HepG2 (cell line): ENCODE results near the gene IL15.

Experiments used
- EP300 ChIP-seq, 3 experiments: sonication (generic) in 1 of 3; formaldehyde crosslinking in 1 of 3; IDR thresholded peaks; 2 replicates each; pipeline versions ENCODE4 v1.5.1 to v1.6.1; 2011 to 2020; ENCODE audit warnings: low read depth in 2 of 3, low read length in 2 of 3, borderline replicate concordance in 1 of 3, improper control_type of control experiment in 1 of 3, mild to moderate bottlenecking in 1 of 3, missing genetic modification reagents in 1 of 3, moderate library complexity in 1 of 3
- IKZF1 ChIP-seq: fragments of 450-650 bp; IDR thresholded peaks from 2 replicates; pipeline ENCODE4 v1.7.1; 2016
- PHF8 ChIP-seq: sonication (generic); formaldehyde crosslinking; IDR thresholded peaks from 2 replicates; pipeline ENCODE4 v1.5.0; 2020; ENCODE audit warnings: missing genetic modification reagents
- SMC3 ChIP-seq: IDR thresholded peaks from 2 replicates; pipeline ENCODE4 v1.6.1; 2011; ENCODE audit warnings: low read length, improper control_type of control experiment
- U2AF2 ChIP-seq: fragments of 200-400 bp; formaldehyde crosslinking; IDR thresholded peaks from 2 replicates; pipeline ENCODE4 v1.6.1; 2017; ENCODE audit warnings: low read depth, mild to moderate bottlenecking, low read length
- ZNF143 ChIP-seq: sonication (generic); formaldehyde crosslinking; IDR thresholded peaks from 2 replicates; pipeline ENCODE4 v1.4.0; 2020; ENCODE audit warnings: missing genetic modification reagents
- ZNF274 ChIP-seq: sonication (generic); formaldehyde crosslinking; IDR thresholded peaks from 2 replicates; pipeline ENCODE4 v1.5.1; 2020; ENCODE audit warnings: mild to moderate bottlenecking, missing genetic modification reagents
- TF ChIP-seq, protein P1 (sequence below): sonication (generic); formaldehyde crosslinking; IDR thresholded peaks from 2 replicates; pipeline ENCODE4 v1.5.1; 2020; ENCODE audit warnings: mild to moderate bottlenecking, missing genetic modification reagents, borderline replicate concordance
- TF ChIP-seq, protein P2 (sequence below): sonication (generic); formaldehyde crosslinking; IDR thresholded peaks from 2 replicates; pipeline ENCODE4 v1.4.0; 2020; ENCODE audit warnings: missing genetic modification reagents
- TF ChIP-seq, protein P3 (sequence below): sonication (generic); formaldehyde crosslinking; IDR thresholded peaks from 2 replicates; pipeline ENCODE4 v1.4.0; 2020; ENCODE audit warnings: missing genetic modification reagents, borderline replicate concordance

DNA sequence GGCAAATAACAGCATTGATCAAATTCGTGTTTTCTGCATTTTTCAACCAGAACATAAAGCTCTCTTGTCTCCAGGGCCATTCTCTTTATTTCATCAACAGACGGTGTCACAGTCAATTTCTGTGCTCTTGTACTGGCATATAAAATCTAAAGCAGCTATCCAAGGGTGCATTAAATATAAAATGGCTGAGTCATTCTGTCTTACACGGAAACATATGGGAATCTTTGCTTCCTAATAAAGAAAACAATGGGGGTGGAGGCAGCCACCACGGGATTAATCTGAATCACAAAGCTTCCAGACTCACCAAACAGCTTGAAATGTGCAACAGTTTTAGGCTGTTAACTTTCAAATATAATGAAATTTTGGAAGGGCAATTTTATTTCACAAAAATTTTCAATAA lies 132.6 kb downstream of the IL15 start:
- no peak for TF ChIP-seq U2AF2
- no peak for TF ChIP-seq ZNF274
- TF ChIP-seq SMC3 = no peak
- TF ChIP-seq, protein P1, sequence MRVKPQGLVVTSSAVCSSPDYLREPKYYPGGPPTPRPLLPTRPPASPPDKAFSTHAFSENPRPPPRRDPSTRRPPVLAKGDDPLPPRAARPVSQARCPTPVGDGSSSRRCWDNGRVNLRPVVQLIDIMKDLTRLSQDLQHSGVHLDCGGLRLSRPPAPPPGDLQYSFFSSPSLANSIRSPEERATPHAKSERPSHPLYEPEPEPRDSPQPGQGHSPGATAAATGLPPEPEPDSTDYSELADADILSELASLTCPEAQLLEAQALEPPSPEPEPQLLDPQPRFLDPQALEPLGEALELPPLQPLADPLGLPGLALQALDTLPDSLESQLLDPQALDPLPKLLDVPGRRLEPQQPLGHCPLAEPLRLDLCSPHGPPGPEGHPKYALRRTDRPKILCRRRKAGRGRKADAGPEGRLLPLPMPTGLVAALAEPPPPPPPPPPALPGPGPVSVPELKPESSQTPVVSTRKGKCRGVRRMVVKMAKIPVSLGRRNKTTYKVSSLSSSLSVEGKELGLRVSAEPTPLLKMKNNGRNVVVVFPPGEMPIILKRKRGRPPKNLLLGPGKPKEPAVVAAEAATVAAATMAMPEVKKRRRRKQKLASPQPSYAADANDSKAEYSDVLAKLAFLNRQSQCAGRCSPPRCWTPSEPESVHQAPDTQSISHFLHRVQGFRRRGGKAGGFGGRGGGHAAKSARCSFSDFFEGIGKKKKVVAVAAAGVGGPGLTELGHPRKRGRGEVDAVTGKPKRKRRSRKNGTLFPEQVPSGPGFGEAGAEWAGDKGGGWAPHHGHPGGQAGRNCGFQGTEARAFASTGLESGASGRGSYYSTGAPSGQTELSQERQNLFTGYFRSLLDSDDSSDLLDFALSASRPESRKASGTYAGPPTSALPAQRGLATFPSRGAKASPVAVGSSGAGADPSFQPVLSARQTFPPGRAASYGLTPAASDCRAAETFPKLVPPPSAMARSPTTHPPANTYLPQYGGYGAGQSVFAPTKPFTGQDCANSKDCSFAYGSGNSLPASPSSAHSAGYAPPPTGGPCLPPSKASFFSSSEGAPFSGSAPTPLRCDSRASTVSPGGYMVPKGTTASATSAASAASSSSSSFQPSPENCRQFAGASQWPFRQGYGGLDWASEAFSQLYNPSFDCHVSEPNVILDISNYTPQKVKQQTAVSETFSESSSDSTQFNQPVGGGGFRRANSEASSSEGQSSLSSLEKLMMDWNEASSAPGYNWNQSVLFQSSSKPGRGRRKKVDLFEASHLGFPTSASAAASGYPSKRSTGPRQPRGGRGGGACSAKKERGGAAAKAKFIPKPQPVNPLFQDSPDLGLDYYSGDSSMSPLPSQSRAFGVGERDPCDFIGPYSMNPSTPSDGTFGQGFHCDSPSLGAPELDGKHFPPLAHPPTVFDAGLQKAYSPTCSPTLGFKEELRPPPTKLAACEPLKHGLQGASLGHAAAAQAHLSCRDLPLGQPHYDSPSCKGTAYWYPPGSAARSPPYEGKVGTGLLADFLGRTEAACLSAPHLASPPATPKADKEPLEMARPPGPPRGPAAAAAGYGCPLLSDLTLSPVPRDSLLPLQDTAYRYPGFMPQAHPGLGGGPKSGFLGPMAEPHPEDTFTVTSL = no peak
- TF ChIP-seq, protein P2, sequence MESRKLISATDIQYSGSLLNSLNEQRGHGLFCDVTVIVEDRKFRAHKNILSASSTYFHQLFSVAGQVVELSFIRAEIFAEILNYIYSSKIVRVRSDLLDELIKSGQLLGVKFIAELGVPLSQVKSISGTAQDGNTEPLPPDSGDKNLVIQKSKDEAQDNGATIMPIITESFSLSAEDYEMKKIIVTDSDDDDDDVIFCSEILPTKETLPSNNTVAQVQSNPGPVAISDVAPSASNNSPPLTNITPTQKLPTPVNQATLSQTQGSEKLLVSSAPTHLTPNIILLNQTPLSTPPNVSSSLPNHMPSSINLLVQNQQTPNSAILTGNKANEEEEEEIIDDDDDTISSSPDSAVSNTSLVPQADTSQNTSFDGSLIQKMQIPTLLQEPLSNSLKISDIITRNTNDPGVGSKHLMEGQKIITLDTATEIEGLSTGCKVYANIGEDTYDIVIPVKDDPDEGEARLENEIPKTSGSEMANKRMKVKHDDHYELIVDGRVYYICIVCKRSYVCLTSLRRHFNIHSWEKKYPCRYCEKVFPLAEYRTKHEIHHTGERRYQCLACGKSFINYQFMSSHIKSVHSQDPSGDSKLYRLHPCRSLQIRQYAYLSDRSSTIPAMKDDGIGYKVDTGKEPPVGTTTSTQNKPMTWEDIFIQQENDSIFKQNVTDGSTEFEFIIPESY (CRISPR knock-in tag) = no peak
- no peak for TF ChIP-seq IKZF1
- TF ChIP-seq, protein P3, sequence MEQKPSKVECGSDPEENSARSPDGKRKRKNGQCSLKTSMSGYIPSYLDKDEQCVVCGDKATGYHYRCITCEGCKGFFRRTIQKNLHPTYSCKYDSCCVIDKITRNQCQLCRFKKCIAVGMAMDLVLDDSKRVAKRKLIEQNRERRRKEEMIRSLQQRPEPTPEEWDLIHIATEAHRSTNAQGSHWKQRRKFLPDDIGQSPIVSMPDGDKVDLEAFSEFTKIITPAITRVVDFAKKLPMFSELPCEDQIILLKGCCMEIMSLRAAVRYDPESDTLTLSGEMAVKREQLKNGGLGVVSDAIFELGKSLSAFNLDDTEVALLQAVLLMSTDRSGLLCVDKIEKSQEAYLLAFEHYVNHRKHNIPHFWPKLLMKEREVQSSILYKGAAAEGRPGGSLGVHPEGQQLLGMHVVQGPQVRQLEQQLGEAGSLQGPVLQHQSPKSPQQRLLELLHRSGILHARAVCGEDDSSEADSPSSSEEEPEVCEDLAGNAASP (CRISPR knock-in tag) = no peak
- TF ChIP-seq EP300 (IDR thresholded peaks at IDR 0.05; ENCODE audit: low read depth in 2 of 2, low read length in 2 of 2) = no peak
- TF ChIP-seq EP300 (CRISPR knock-in tag; IDR thresholded peaks at IDR 0.05; ENCODE audit: borderline replicate concordance) = no peak
- TF ChIP-seq ZNF143 (CRISPR knock-in tag) = no peak
- TF ChIP-seq PHF8 = no peak
